ENCODE measurements around the gene POLRMT.

DNA sequence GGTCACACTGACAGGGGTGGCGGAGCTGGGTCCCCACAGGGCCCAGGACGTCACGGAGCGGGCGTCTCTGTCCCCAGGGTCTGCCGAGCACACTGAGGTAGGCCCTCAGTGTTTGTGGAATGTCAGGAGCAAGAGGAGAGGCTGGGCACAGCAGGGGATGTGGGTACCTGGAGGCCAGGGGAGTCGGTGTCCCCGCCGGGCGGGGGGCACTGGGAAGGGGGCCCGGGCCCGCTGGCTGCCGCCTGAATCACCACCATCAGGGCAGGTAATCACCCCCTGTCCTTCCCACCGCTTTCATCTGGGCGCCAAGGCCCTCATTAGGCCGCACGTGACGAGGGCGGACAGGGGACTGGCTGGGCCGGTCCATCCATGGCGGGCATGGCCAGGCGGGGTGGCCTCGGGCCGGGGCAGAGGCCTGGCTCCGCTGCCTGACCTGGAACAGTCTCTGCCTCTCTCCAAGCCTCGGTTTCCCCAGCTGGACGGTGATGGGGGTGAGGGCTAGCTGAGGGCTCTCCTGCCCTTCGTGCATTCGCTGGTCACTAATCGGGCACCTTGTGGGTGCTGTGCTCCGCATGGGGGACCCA, 7.4 kb upstream of the POLRMT start:
- TF ChIP-seq, protein P1, sequence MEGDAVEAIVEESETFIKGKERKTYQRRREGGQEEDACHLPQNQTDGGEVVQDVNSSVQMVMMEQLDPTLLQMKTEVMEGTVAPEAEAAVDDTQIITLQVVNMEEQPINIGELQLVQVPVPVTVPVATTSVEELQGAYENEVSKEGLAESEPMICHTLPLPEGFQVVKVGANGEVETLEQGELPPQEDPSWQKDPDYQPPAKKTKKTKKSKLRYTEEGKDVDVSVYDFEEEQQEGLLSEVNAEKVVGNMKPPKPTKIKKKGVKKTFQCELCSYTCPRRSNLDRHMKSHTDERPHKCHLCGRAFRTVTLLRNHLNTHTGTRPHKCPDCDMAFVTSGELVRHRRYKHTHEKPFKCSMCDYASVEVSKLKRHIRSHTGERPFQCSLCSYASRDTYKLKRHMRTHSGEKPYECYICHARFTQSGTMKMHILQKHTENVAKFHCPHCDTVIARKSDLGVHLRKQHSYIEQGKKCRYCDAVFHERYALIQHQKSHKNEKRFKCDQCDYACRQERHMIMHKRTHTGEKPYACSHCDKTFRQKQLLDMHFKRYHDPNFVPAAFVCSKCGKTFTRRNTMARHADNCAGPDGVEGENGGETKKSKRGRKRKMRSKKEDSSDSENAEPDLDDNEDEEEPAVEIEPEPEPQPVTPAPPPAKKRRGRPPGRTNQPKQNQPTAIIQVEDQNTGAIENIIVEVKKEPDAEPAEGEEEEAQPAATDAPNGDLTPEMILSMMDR (IDR thresholded peaks at IDR 0.05) = no peak
- no peak for TF ChIP-seq POLR2A (IDR thresholded peaks at IDR 0.05)

All from heart left ventricle (tissue), 13 donors.